HEK293T (cell line): ENCODE data around the gene CUX1.

Source experiments
- ARNT ChIP-seq: fragments of 450-650 bp; IDR thresholded peaks from 2 replicates; pipeline ENCODE4 v1.6.1; 2017; ENCODE audit warnings: mild to moderate bottlenecking
- BHLHE40 ChIP-seq: fragments of 450-650 bp; IDR thresholded peaks from 2 replicates; pipeline ENCODE4 v1.6.1; 2016; ENCODE audit warnings: mild to moderate bottlenecking, moderate library complexity, borderline replicate concordance
- ELF4 ChIP-seq: fragments of 450-650 bp; IDR thresholded peaks from 2 replicates; pipeline ENCODE4 v1.6.1; 2017; ENCODE audit warnings: antibody characterized with exemption
- FOXA1 ChIP-seq: fragments of 450-650 bp; IDR thresholded peaks from 2 replicates; pipeline ENCODE4 v1.6.1; 2016; ENCODE audit warnings: mild to moderate bottlenecking
- FOXK2 ChIP-seq: fragments of 450-650 bp; IDR thresholded peaks from 2 replicates; pipeline ENCODE4 v1.6.1; 2016; ENCODE audit warnings: mild to moderate bottlenecking
- FOXM1 ChIP-seq: fragments of 450-650 bp; IDR thresholded peaks from 2 replicates; pipeline ENCODE4 v1.6.1; 2017; ENCODE audit warnings: mild to moderate bottlenecking, borderline replicate concordance
- HDGF ChIP-seq: fragments of 450-650 bp; IDR thresholded peaks from 2 replicates; pipeline ENCODE4 v1.6.1; 2017; ENCODE audit warnings: antibody characterized with exemption, borderline replicate concordance
- L3MBTL2 ChIP-seq: fragments of 450-650 bp; conservative IDR thresholded peaks from 2 replicates; pipeline ENCODE4 v1.6.1; 2016; ENCODE audit warnings: mild to moderate bottlenecking
- NFRKB ChIP-seq: fragments of 450-650 bp; IDR thresholded peaks from 2 replicates; pipeline ENCODE4 v1.6.1; 2016; ENCODE audit warnings: mild to moderate bottlenecking, moderate library complexity
- SP1 ChIP-seq: fragments of 450-650 bp; IDR thresholded peaks from 2 replicates; pipeline ENCODE4 v1.6.1; 2017
- SUZ12 ChIP-seq: fragments of 450-650 bp; IDR thresholded peaks from 2 replicates; pipeline ENCODE4 v1.6.1; 2016; ENCODE audit warnings: mild to moderate bottlenecking
- TARDBP ChIP-seq: fragments of 450-650 bp; IDR thresholded peaks from 2 replicates; pipeline ENCODE4 v1.6.1; 2016
- ZNF384 ChIP-seq: fragments of 450-650 bp; IDR thresholded peaks from 2 replicates; pipeline ENCODE4 v1.6.1; 2016
- TF ChIP-seq, protein P1 (sequence below): fragments of 450-650 bp; IDR thresholded peaks from 2 replicates; pipeline ENCODE4 v1.6.1; 2016

DNA sequence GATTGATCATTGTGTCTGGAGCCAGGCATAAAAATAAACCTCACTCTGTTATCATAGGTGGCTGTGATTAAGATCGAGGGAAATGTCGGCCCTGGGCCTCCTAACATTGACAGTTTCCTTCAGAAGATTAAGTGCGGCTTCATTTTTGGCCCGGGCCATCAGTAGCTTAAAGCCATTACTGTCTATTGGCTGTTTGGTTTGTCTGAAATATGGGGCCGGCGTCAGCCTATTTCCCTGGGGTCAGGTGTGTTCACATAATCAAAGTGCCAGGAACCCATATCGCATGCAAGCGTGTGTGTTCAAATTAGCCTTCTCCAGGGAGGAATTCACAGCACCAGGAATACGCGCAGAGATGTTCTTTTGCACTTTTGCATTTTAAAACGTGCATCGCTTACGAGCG, 114.7 kb downstream of the CUX1 start:
- no peak for TF ChIP-seq SUZ12
- TF ChIP-seq SP1 = no peak
- no peak for TF ChIP-seq BHLHE40
- no peak for TF ChIP-seq FOXA1
- TF ChIP-seq FOXK2 = no peak
- no peak for TF ChIP-seq ELF4
- TF ChIP-seq ZNF384 = no peak
- TF ChIP-seq NFRKB = no peak
- no peak for TF ChIP-seq TARDBP
- no peak for TF ChIP-seq HDGF
- TF ChIP-seq FOXM1 = no peak
- TF ChIP-seq, protein P1, sequence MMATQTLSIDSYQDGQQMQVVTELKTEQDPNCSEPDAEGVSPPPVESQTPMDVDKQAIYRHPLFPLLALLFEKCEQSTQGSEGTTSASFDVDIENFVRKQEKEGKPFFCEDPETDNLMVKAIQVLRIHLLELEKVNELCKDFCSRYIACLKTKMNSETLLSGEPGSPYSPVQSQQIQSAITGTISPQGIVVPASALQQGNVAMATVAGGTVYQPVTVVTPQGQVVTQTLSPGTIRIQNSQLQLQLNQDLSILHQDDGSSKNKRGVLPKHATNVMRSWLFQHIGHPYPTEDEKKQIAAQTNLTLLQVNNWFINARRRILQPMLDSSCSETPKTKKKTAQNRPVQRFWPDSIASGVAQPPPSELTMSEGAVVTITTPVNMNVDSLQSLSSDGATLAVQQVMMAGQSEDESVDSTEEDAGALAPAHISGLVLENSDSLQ = peak; percentile 71; the same call in 1 of the 2 replicates
- TF ChIP-seq ARNT = no peak
- no peak for TF ChIP-seq L3MBTL2
